T-helper 2 cell treated with Interferon-gamma antibody and Interleukin-4, amounts not matched to agents 5 μg/mL and 100 μg/mL, for 36 hours (primary cell): Measurements from ENCODE around the gene TJP3.

ENCODE experiments used
- DNase-seq: peaks from one replicate; pipeline ENCODE4 v3.0.0; 2021; ENCODE audit warnings: low spot score
- H3K27ac Mint-ChIP-seq: one replicate; pipeline ENCODE4 v1.8.0; 2021; ENCODE audit warnings: mild to moderate bottlenecking, mixed read lengths
- H3K27me3 Mint-ChIP-seq: one replicate; pipeline ENCODE4 v1.8.0; 2021; ENCODE audit warnings: low read depth, mixed read lengths
- H3K36me3 Mint-ChIP-seq: one replicate; pipeline ENCODE4 v1.8.0; 2021; ENCODE audit warnings: low read depth, mixed read lengths
- H3K4me1 Mint-ChIP-seq: one replicate; pipeline ENCODE4 v1.8.0; 2021; ENCODE audit warnings: low read depth, mixed read lengths
- H3K4me3 Mint-ChIP-seq: one replicate; pipeline ENCODE4 v1.8.0; 2022; ENCODE audit warnings: mild to moderate bottlenecking, moderate library complexity, mixed read lengths
- H3K9me3 Mint-ChIP-seq: one replicate; pipeline ENCODE4 v1.8.0; 2021; ENCODE audit warnings: mixed read lengths

TJP3 gene

DNA sequence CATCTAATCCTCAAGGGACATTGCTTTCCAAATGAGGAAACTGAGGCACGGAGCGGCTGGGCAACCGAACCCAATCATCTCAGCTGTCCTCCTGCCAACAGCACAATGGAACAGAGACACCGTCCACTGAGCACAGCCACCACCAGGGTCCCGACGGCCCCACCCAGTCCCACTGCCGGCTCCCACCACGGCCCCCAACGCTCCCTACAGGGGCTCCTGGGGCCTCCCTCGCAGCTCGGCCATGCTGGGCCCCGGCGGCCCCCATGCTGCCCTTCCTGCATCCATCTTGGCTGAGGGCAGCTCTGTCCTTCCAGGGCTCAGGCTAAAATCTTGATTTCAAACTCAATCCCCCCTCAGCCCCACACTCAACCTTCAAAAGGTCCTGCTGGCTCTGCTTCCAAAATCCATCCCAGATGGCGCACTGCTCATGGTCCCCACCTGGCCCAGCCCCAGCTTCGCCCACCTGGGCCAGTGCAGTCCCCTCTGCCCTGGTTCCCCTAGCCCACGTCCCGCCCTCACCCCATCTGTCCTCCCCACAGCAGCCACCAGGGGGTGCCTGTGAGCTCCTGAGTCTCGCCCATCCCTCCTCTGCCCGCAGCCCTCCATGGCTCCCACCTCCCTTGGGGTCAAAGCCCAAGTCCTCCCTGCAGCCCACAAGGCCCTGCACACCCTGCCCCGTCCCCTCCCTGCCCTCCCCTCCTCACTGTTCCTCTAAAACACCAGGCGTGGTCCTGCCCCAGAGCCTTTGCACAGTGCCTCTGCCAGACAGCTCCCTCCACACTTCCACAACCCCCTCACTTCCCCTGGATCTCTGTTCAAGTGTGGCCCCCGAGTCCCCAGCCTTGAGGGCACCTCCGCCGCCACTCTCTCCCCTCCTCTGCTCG, 15.8 kb upstream of the TJP3 start:
- Mint-ChIP-seq H3K4me3 (no peak overlapping the region), H3K4me1 (peaks cover 25% of the 10 kb centered on the region), H3K36me3 (peaks cover 5% of the 10 kb centered on the region), H3K9me3 (peaks cover 3% of the 10 kb centered on the region), H3K27ac (no peak overlapping the region), H3K27me3 (no peaks in the 10 kb centered on the region)
- no peak for DNase-seq

DNA sequence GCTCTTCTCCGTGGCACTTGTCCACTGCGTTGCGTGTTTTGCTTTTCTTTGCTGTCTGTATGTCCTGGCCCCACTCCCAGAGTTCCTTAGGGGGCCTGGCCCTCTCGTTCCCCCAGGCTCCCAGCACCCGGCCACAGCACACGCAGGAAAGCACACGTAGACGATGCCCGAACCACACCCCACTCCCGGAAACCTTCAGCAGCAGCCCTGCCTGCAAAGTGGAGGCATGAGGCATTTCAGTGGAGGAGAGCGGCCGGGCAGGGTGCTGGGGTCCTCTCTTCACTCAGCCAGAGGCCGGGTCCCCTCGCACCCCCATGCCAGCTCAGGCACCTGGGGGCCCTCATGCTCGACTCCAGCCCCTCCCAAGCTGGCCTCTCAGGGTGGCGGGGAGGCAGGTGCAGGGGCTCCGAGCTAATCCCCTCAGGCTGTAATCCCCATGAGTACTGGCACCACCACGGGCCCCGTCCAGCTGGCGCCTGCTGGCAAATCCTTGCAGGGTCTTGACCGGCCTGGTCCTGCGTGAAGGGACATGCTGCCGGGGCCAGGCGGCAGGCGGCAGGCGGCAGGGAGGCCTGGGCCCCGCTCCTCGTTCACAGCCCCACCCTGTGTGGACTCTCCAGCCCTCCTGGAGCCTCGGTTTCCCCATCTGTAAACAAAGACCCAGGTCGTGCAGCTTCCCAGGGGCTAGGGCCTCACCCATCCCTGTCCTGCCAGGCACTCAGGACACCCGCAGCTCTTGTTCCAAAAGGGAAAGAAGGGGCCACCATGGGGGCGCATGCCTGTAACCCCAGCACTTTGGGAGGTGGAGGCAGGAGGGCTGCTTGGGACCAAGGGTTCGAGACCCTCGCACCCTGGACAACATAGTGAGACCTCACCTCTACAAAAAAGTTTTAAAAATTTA, 14.9 kb upstream of the TJP3 start:
- no peak for DNase-seq
- Mint-ChIP-seq H3K4me3 (no peak overlapping the region), H3K36me3 (peaks cover 5% of the 10 kb centered on the region), H3K27ac (no peak overlapping the region), H3K9me3 (peaks cover 3% of the 10 kb centered on the region), H3K27me3 (no peaks in the 10 kb centered on the region), H3K4me1 (peaks cover 26% of the 10 kb centered on the region)

GRCh38 chr19:3694361-3695123, 13.6 kb upstream of the TJP3 start:
- no peak overlapping the region for H3K4me3 Mint-ChIP-seq
- peaks cover 28% of the 10 kb centered on the region for H3K4me1 Mint-ChIP-seq
- H3K36me3 Mint-ChIP-seq, result peaks cover 5% of the 10 kb centered on the region
- peaks cover 3% of the 10 kb centered on the region for H3K9me3 Mint-ChIP-seq
- no peak overlapping the region for H3K27ac Mint-ChIP-seq
- DNase-seq, result no peak
- no peaks in the 10 kb centered on the region for H3K27me3 Mint-ChIP-seq

GRCh38 chr19:3695124-3695733, 13.0 kb upstream of the TJP3 start:
- Mint-ChIP-seq H3K36me3 (no peaks in the 10 kb centered on the region), H3K27me3 (no peaks in the 10 kb centered on the region), H3K4me3 (no peak overlapping the region), H3K9me3 (peaks cover 3% of the 10 kb centered on the region), H3K27ac (no peak overlapping the region), H3K4me1 (peaks cover 23% of the 10 kb centered on the region)
- DNase-seq, result no peak

DNA sequence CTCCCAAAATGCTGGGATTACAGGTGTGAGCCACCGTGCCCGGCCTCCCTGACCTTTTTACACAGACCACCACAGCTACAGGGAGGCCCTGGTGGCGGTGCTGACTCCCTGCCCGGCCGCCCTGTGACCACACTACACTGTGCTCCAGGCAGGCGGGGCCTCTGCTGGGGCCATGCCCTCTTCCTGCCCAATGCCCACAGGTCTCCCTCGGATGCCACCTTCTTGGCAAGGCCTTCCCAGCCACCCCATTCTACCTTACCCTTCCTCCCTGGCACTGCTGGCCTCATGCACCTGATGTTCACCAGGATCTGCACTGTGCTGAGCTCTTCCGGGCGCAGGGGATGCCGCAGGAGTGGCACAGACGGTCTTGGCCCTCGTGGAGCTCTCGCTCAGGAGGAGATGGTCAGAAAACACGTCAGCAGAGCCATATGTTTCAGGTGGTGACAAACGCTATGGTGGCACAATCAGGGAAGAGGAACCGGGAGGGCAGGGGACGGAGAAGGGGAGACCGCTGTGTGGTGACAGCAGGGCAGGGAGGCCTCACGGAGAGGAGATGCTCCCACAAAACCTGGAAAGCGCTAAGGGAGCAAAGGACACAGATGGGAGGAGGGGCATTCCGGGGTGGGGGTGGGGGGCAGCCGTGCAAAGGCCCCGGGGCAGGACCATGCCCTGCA, 12.1 kb upstream of the TJP3 start:
- peaks cover 3% of the 10 kb centered on the region for H3K9me3 Mint-ChIP-seq
- H3K36me3 Mint-ChIP-seq, result no peaks in the 10 kb centered on the region
- H3K27me3 Mint-ChIP-seq, result no peaks in the 10 kb centered on the region
- peaks cover 18% of the 10 kb centered on the region for H3K4me1 Mint-ChIP-seq
- H3K27ac Mint-ChIP-seq, result peak overlapping the region; percentile 36
- no peak for DNase-seq
- no peak overlapping the region for H3K4me3 Mint-ChIP-seq

- no peak for DNase-seq
- Mint-ChIP-seq H3K9me3 (peaks cover under 1% of the 10 kb centered on the region), H3K4me3 (no peak overlapping the region), H3K4me1 (peaks cover 14% of the 10 kb centered on the region), H3K27me3 (no peaks in the 10 kb centered on the region), H3K36me3 (no peaks in the 10 kb centered on the region), H3K27ac (no peak overlapping the region)
Measured at GRCh38 chr19:3696660-3696995, 11.6 kb upstream of the TJP3 start.

DNA sequence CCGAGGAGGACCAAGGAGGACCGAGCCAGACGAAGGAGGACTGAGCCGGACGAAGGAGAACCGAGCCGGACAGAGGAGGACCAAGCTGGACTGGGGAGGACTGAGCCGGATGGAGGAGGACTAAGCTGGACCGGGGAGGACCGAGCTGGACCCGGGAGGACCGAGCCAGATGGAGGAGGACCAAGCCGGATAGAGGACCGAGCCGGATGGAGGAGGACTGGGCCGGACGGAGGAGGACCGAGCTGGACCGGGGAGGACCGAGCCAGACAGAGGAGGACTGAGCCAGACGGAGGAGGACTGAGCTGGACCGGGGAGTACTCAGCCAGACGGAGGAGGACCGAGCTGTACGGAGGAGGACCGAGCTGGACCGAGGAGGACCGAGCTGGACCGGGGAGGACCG, 11.1 kb upstream of the TJP3 start:
- DNase-seq, result no peak
- Mint-ChIP-seq H3K4me3 (no peak overlapping the region), H3K9me3 (no peaks in the 10 kb centered on the region), H3K4me1 (peaks cover 14% of the 10 kb centered on the region), H3K36me3 (no peaks in the 10 kb centered on the region), H3K27me3 (no peaks in the 10 kb centered on the region), H3K27ac (no peak overlapping the region)

DNA sequence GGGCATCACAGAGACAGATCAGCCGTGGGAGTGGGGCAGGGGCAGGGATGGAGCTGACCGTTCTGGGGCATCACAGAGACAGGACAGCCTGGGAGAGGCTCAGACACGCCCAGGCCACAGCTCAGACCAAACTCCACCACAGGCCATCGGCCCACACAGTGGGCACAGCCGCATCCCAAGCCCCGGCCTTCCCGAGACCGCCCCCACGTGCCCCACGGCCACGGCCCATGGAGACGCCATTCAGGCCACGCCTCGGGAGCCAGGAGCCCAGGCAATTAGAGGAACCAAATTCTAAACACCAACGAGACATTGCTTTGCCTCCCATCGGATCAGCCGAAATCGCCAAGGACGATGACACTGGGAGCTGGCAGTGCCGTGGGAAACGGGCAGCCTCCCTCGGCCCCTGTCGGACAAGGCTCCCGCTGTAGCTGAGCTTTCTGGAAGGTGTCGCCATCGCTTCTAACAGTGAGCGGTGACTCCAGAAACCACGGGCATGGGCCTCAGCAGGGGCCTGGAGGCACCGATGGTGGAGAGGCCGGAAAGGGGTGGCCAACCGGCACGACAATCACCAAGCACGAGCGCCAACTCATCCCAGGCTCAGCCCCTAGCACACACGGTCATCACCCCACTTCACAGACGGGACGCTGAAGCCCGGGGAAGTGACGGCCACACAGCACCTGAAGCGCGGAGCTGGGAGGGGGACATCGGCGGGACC, 10.4 kb upstream of the TJP3 start:
- Mint-ChIP-seq H3K36me3 (no peaks in the 10 kb centered on the region), H3K27me3 (no peaks in the 10 kb centered on the region), H3K4me3 (peak overlapping the region; percentile 54), H3K4me1 (peaks cover 14% of the 10 kb centered on the region), H3K27ac (no peak overlapping the region), H3K9me3 (no peaks in the 10 kb centered on the region)
- DNase-seq, result no peak

DNA sequence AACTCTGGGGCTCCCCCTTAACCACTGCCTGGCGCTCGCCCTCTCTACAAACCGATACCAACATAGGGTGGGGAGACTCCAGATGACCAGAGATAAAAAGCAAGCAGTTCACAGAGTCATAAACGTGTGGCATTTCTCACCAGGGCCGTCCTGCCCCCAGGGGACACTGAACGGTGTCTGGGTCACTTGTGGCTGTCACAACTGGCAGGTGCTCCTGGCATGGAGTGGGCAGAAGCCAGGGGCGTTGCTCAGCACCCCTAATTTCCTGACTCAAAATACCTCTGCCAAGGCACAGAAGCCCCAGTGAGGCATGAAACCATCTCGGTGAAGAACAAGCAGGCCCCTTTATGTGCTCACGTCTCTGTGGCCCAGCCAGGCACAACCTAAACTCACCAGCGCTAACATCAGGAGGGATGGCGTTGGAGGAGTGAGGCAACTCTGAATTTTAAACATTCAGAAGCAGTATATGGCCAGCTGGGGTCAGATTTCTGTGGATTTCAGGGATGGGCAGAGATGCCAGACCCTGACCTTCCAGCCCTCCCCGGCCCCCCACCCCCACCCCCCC, 9.7 kb upstream of the TJP3 start:
- H3K36me3 Mint-ChIP-seq, result no peaks in the 10 kb centered on the region
- H3K27me3 Mint-ChIP-seq, result no peaks in the 10 kb centered on the region
- H3K4me3 Mint-ChIP-seq, result peak overlapping the region; percentile 54
- peaks cover 14% of the 10 kb centered on the region for H3K4me1 Mint-ChIP-seq
- H3K9me3 Mint-ChIP-seq, result no peaks in the 10 kb centered on the region
- no peak overlapping the region for H3K27ac Mint-ChIP-seq
- no peak for DNase-seq

DNA sequence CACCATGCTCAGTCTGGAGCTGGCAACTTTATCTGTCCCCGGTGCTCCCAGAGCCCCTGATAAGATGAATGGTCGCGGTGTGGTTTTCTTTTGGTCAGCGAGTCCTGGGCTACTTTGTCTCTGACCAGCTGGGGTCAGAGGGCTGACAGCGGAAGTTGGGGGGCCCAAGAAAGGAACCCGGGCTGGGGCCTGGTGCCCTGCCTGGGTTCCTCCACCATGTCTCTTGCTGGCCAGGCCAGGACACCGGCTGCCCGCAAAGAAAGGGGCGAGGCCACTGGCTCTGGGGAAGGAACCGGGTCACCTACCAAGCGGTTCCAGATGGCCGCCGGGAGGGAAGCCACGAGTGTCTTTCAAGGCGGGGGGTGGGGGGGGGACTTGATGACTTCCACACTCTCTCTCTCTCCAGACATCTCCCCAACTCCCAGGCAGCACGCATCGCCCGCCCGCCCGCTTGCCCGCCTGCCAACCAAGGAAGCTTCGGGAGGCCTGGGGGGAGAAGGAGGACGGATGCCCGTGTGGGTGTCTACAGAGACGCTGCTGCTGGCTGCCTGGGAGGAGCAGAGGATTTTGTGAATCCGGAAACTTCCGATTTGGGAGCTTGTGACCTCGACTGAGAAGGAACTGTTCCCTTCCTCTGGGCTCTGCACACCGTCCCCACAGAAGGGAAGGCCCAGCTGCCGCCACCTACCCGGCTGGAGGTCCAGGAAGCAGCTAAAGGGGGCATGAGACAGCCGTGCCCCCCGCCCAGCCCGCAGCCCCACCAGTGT, 9.0 kb upstream of the TJP3 start:
- no peaks in the 10 kb centered on the region for H3K27me3 Mint-ChIP-seq
- H3K27ac Mint-ChIP-seq, result peak overlapping the region; percentile 60
- no peaks in the 10 kb centered on the region for H3K36me3 Mint-ChIP-seq
- H3K4me1 Mint-ChIP-seq, result peaks cover 14% of the 10 kb centered on the region
- H3K9me3 Mint-ChIP-seq, result no peaks in the 10 kb centered on the region
- no peak for DNase-seq
- H3K4me3 Mint-ChIP-seq, result peak overlapping the region; percentile 89

DNA sequence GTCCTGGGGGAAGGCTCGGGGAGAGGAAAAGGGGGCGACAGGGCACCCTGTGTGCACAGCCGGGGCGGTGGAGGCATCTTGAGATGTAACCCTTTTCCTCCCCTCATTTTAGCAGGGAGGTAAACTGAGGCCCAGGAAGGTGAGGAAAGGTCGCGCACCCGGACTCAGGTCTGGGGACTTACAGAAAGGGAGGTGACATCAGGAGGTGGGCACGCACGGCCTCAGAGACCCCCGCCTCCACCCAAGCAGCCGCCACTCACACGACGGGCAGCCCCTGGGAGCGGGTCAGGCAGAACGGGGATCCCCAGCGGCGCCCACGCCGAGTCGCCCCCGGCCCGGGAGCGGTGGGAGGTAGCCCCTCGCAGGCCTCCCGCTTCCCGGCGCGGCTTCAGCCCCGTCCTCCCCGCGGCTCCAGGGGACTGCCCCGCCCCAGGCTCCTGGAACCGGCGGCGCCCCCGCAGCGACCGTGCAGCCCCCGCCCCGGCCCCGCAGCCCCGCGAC, 8.4 kb upstream of the TJP3 start:
- Mint-ChIP-seq H3K9me3 (no peaks in the 10 kb centered on the region), H3K4me1 (peaks cover 14% of the 10 kb centered on the region), H3K27ac (peak overlapping the region; percentile 60), H3K27me3 (no peaks in the 10 kb centered on the region), H3K36me3 (no peaks in the 10 kb centered on the region), H3K4me3 (peak overlapping the region; percentile 89)
- DNase-seq, result peak; percentile 38
